Loucy (cell line): ENCODE results near the gene TRAPPC3L.

ENCODE experiments used
- EZH2phosphoT487 ChIP-seq: fragments of 200-600 bp; IDR thresholded peaks from 2 replicates; pipeline ENCODE4 v1.6.1; 2018; ENCODE audit warnings: antibody characterized with exemption, mild to moderate bottlenecking, moderate library complexity, borderline replicate concordance
- TF ChIP-seq, protein P1 (sequence below): fragments of 200-600 bp; sonication (generic); conservative IDR thresholded peaks from 2 replicates; pipeline ENCODE4 v1.5.1; 2014; ENCODE audit warnings: mild to moderate bottlenecking, antibody characterized with exemption, low read length

- TF ChIP-seq, protein P1, sequence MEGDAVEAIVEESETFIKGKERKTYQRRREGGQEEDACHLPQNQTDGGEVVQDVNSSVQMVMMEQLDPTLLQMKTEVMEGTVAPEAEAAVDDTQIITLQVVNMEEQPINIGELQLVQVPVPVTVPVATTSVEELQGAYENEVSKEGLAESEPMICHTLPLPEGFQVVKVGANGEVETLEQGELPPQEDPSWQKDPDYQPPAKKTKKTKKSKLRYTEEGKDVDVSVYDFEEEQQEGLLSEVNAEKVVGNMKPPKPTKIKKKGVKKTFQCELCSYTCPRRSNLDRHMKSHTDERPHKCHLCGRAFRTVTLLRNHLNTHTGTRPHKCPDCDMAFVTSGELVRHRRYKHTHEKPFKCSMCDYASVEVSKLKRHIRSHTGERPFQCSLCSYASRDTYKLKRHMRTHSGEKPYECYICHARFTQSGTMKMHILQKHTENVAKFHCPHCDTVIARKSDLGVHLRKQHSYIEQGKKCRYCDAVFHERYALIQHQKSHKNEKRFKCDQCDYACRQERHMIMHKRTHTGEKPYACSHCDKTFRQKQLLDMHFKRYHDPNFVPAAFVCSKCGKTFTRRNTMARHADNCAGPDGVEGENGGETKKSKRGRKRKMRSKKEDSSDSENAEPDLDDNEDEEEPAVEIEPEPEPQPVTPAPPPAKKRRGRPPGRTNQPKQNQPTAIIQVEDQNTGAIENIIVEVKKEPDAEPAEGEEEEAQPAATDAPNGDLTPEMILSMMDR = no peak
- no peak for TF ChIP-seq EZH2phosphoT487
Measured at GRCh38 chr6:116586738-116587137, 41.3 kb upstream of the TRAPPC3L start.
